Measurements from ENCODE around the gene RPA1.

Gene RPA1

GRCh38 chr17:1941272-1942065 is 111.7 kb downstream of the RPA1 start:
- no peak for DNase-seq (ENCODE audit: low read depth, low spot score)

GRCh38 chr17:1942066-1942365 is 112.2 kb downstream of the RPA1 start:
- no peak for DNase-seq (ENCODE audit: low read depth, low spot score)

- no peak for DNase-seq (ENCODE audit: low read depth, low spot score)
Measured at GRCh38 chr17:1942666-1943435, 113.0 kb downstream of the RPA1 start.

- DNase-seq (ENCODE audit: low read depth, low spot score), result no peak
Measured at GRCh38 chr17:1943436-1943831, 113.6 kb downstream of the RPA1 start.

GRCh38 chr17:1945621-1946020 is 115.8 kb downstream of the RPA1 start:
- no peak for DNase-seq (ENCODE audit: low read depth, low spot score)

- DNase-seq (ENCODE audit: low read depth, low spot score), result no peak
Measured at GRCh38 chr17:1946021-1946932, 116.5 kb downstream of the RPA1 start.

GRCh38 chr17:1947229-1947742 is 117.5 kb downstream of the RPA1 start:
- no peak for DNase-seq (ENCODE audit: low read depth, low spot score)

GRCh38 chr17:1947743-1948516 is 118.1 kb downstream of the RPA1 start:
- no peak for DNase-seq (ENCODE audit: low read depth, low spot score)

GRCh38 chr17:1948517-1948825 is 118.7 kb downstream of the RPA1 start:
- no peak for DNase-seq (ENCODE audit: low read depth, low spot score)

Measured in smooth muscle cell of the brain vasculature (primary cell).